Smooth muscle cell (in vitro differentiated cells): ENCODE data around the gene IGF2R. TPM values are rescaled to one million over a fixed set of nuclear protein-coding genes. Genes with fewer than 3 reads are reported as not detected.

Source experiments
- DNase-seq: peaks from one replicate; lab custom pipeline; 2025; ENCODE audit not compliant: unreplicated experiment; lab: John Stamatoyannopoulos, UW
- H2AFZ ChIP-seq: fragments of 200-600 bp; sonication (generic); 2 replicates; pipeline ENCODE4 v1.6.0; 2016; ENCODE audit warnings: antibody characterized with exemption, low read depth, mild to moderate bottlenecking
- H3F3A ChIP-seq: fragments of 200-600 bp; sonication (generic); 2 replicates; pipeline ENCODE4 v1.6.0; 2017; ENCODE audit warnings: antibody characterized with exemption, low read depth
- H3K27ac ChIP-seq: fragments of 200-600 bp; sonication (generic); 2 replicates; pipeline ENCODE4 v1.5.1; 2016; ENCODE audit warnings: low read depth, mild to moderate bottlenecking
- H3K27me3 ChIP-seq: fragments of 200-600 bp; sonication (generic); 2 replicates; pipeline ENCODE4 v1.6.1; 2016; ENCODE audit warnings: low read depth, mild to moderate bottlenecking
- H3K36me3 ChIP-seq: fragments of 200-600 bp; sonication (generic); 2 replicates; pipeline ENCODE4 v1.5.1; 2016; ENCODE audit warnings: low read depth
- H3K4me1 ChIP-seq: fragments of 200-600 bp; sonication (generic); 2 replicates; pipeline ENCODE4 v1.5.1; 2016; ENCODE audit warnings: low read depth
- H3K4me2 ChIP-seq: fragments of 200-600 bp; sonication (generic); 2 replicates; pipeline ENCODE4 v1.6.0; 2016; ENCODE audit warnings: mild to moderate bottlenecking
- H3K4me3 ChIP-seq: fragments of 200-600 bp; sonication (generic); 2 replicates; pipeline ENCODE4 v1.5.1; 2016; ENCODE audit warnings: mild to moderate bottlenecking
- H3K79me2 ChIP-seq: fragments of 200-600 bp; sonication (generic); 2 replicates; pipeline ENCODE4 v1.6.0; 2016; ENCODE audit warnings: low read depth, mild to moderate bottlenecking
- H3K9ac ChIP-seq: fragments of 200-600 bp; sonication (generic); 2 replicates; pipeline ENCODE4 v1.6.0; 2016; ENCODE audit warnings: low read depth
- H3K9me3 ChIP-seq: fragments of 200-600 bp; sonication (generic); replicated peaks from 2 replicates; pipeline ENCODE4 v1.5.1; 2016; ENCODE audit warnings: low read depth
- H4K20me1 ChIP-seq: fragments of 200-600 bp; sonication (generic); 2 replicates; pipeline ENCODE4 v1.6.0; 2016; ENCODE audit warnings: low read depth
- CTCF ChIP-seq: fragments of 200-600 bp; sonication (generic); IDR thresholded peaks from 2 replicates; pipeline ENCODE4 v1.5.1; 2017; ENCODE audit warnings: borderline replicate concordance, mild to moderate bottlenecking, antibody characterized with exemption; ENCODE audit not compliant: insufficient read depth, poor library complexity, severe bottlenecking
- WGBS: methylation state at CpG from one replicate; pipeline ENCODE4 v1.1.7; 2016; ENCODE audit warnings: low lambda C conversion rate; 5-methylcytosine and 5-hydroxymethylcytosine counted together
- polyA plus RNA-seq: library from polyadenylated mRNA; unstranded; fragments of >200 nt; fragmentation: Nextera tagmentation; extraction: Ambion mirVana; gene quantifications from 2 replicates; pipeline ENCODE4 v1.2.1, GENCODE V29; 2016
- total RNA-seq: library from RNA; depleted of rRNA; stranded (reverse); fragments of >200 nt; gene quantifications from 2 replicates; pipeline ENCODE4 v1.2.3, GENCODE V29; 2014

IGF2R gene
- total and polyA plus RNA-seq, 2 experiments from 2014 or later, result 44.7 to 77.4 TPM

GRCh38 chr6:160040527-160041264 lies 71.8 kb downstream of the IGF2R start:
- Histone ChIP-seq H3K4me2 (no peak overlapping the region), H3K27ac (no peak overlapping the region), H3K79me2 (no peaks in the 10 kb centered on the region), H3K4me1 (no peaks in the 10 kb centered on the region), H3K27me3 (no peaks in the 10 kb centered on the region), H2AFZ (no peak overlapping the region), H3K9ac (no peak overlapping the region), H3K9me3 (no peaks in the 10 kb centered on the region), H3K36me3 (peaks cover 9% of the 10 kb centered on the region), H4K20me1 (no peaks in the 10 kb centered on the region), H3F3A (peaks cover 4% of the 10 kb centered on the region), H3K4me3 (no peak overlapping the region)
- no peak for TF ChIP-seq CTCF
- WGBS, result over 99% methylated on average over 19 of the region's 19 CpGs
- no peak for DNase-seq

DNA sequence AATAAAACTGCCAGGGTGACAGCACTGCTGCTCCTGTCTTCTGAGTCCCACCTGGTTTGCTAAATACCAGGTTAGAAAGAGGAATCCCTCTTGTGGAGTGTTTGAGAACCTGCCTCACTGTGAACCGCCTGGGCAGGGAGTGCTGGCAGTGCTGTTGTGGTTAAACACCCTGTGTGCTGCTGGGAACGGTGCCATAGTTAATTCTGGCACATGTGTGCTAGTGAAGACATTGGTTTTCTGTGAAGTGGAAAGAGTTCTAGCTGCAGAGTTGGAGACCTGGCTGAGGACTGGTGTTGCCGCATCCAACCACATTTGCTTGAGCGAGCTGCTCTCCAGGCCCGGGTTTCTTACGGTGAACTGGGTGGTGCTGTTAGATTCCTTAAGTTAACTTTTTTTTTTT lies 72.7 kb downstream of the IGF2R start:
- TF ChIP-seq CTCF, result no peak
- Histone ChIP-seq H3F3A (peaks cover 4% of the 10 kb centered on the region), H2AFZ (no peak overlapping the region), H3K9ac (no peak overlapping the region), H3K36me3 (peaks cover 10% of the 10 kb centered on the region), H3K27me3 (no peaks in the 10 kb centered on the region), H3K9me3 (no peaks in the 10 kb centered on the region), H3K4me2 (no peak overlapping the region), H3K4me3 (no peak overlapping the region), H3K79me2 (no peaks in the 10 kb centered on the region), H4K20me1 (no peaks in the 10 kb centered on the region), H3K4me1 (no peaks in the 10 kb centered on the region), H3K27ac (no peak overlapping the region)
- DNase-seq, result no peak
- 91% methylated on average over 6 of the region's 6 CpGs for WGBS

- DNase-seq, result no peak
- Histone ChIP-seq H3K27ac (no peak overlapping the region), H3F3A (peaks cover 2% of the 10 kb centered on the region), H3K9ac (no peak overlapping the region), H3K79me2 (no peaks in the 10 kb centered on the region), H4K20me1 (no peaks in the 10 kb centered on the region), H3K4me2 (no peak overlapping the region), H3K27me3 (no peaks in the 10 kb centered on the region), H2AFZ (no peak overlapping the region), H3K36me3 (peaks cover 10% of the 10 kb centered on the region), H3K9me3 (no peaks in the 10 kb centered on the region), H3K4me1 (no peaks in the 10 kb centered on the region), H3K4me3 (no peak overlapping the region)
- no peak for TF ChIP-seq CTCF
- 93% methylated on average over 12 of the region's 12 CpGs for WGBS
Observed at GRCh38 chr6:160042014-160042773, 73.3 kb downstream of the IGF2R start.
